ENCODE data around the gene CSDE1.

Gene CSDE1

GRCh38 chr1:114700036-114700600, 57.7 kb downstream of the CSDE1 start:
- DNase-seq = no peak

GRCh38 chr1:114696810-114697209, 61.0 kb downstream of the CSDE1 start:
- no peak for DNase-seq

- DNase-seq = no peak
These were observed 62.2 kb downstream of the CSDE1 start, which contains the start of gene AMPD1 for GRCh38 chr1:114695430-114696058. TSS of gene AMPD1 (minus strand) at chr1:114695546. CDS start at chr1:114695471, 75 bp downstream.

GRCh38 chr1:114694540-114695310, 63.1 kb downstream of the CSDE1 start:
- no peak for DNase-seq

- DNase-seq = no peak
These were observed 64.8 kb downstream of the CSDE1 start for GRCh38 chr1:114692947-114693346.

- no peak for DNase-seq
These were observed 66.7 kb downstream of the CSDE1 start for GRCh38 chr1:114691061-114691460.

DNA sequence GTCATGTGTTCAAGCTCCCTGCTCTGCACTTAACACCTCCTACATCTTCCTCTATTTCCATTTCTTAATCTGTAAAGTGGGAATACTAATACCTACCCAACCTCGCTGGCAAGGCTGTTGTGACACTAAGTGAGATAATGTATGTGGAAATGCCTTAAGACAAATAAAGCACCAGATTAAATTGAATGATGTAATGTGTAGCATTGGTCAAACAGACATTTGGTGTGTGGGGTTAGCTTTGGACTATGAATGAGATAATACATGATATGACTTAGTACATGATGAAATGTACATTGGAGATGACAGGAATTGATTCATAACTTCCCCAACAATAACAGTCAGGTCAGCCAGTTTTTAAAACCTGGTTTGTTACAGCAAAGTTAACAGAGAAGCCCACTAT, 67.6 kb downstream of the CSDE1 start:
- DNase-seq = no peak

DNA sequence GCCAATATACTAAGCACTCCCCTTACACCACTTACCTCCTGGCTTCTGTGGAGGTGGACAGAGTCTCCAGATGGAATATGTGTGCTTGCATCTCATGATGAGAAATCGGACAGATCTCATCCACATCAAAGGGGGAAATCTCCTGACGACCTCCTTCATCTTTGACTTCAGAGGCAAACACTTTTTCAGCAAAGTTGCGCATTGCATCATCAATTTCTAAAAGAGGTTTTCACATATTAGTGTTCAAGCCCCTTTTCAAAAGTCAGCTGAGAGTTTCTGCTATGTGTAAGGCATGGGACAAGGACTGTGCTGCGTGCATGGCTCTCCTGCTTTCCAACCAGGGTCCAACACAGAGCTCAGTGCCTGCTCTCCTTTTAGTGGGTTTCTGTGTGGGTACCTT, 69.3 kb downstream of the CSDE1 start:
- DNase-seq = no peak

- no peak for DNase-seq
These were observed 71.9 kb downstream of the CSDE1 start for GRCh38 chr1:114685851-114686250.

DNA sequence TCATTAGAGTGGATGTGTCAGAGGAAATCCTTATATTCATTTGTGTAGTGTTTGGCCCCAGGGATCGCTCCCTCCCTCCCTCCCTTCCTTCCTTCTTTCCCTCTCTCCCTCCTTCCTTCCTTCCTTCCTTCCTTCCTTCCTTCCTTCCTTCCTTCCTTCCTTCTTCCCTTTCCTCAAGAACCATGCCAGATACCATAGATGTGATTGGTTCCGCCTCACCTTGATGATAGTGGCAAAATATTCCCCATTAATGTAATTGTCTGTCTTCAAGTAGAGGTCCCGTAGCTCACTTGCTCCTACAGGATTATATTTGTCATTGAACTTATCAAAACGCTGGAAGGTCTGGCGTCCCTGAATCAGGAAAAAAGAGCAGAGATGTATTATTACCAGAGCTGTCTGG, 80.1 kb downstream of the CSDE1 start:
- DNase-seq = no peak

GRCh38 chr1:114676115-114676514, 81.7 kb downstream of the CSDE1 start:
- no peak for DNase-seq

- no peak for DNase-seq
These were observed 85.9 kb downstream of the CSDE1 start for GRCh38 chr1:114671939-114672275.

GRCh38 chr1:114671011-114671938, 86.5 kb downstream of the CSDE1 start:
- DNase-seq = no peak

DNA sequence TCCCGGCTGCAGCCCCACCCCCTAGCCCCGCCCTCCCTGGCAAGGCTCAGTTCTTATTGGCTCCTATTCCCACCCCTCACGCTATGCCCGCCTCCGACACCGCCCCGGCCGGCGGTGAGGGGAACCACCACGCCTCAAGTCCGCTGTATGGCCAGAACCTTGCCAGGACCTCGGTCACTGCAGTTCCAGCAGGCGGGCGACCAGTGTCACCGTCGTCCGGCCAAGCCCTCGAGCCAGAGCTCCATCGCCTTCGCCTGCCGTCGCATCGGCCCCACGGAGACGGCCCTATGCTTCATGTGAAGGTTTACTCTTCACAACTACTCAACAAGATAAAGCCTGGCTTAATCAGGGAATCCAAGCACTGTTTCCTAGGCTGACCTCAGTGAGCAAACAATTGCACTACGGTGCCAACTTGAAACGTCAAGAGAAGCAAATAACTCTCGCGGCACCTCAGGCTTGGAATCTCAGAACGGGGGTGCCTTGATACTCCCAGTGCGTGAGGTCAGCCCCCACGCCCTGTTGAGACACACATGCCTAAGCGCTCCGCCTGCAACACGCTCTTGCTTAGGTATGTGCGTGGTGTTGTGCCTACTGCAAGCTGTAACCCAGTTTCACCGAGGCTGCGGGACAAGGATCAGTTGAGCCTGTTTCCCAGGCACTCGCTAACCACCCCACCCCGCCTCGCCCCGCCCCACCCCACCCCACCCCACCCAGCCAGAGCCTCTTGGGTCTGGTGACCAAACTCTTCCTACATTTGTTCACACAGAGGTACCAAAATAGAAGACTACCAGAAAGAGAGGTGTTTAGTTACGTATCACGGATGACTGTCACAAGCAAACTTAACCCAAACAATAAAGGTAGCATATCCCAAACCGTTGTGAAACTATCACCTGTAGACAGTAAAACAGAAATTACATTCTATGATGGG, 87.4 kb downstream of the CSDE1 start:
- DNase-seq = peak; percentile 94

DNA sequence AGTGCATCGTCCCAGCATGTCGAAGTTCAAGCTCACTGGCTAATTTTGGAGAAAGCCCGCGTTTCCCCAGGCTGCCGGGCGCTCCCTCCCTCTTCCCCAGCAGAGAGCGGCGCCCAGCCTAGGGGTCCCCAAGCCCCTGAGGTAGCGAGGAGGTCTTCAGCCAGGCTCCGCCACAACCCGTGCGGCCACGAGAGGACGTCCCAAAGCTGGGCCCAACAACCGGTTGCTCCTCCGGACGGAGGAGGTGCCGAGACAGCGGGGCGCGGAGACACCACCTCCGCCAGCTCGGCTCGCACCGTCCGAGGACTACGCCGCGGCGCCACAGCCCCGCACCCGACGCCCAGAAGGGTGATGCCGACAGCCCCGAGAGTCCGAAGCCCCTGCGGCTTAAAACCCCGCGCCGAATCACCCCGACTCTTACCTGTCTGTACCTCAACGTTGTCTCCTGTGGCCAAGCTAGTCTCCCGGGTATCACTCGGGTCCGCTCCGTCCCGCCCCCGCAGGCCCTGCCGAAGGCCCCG, 88.2 kb downstream of the CSDE1 start, which contains the start of gene DENND2C:
TSS of gene DENND2C (minus strand) at position 488 of the 521 bp plus-strand sequence. CDS start 44,065 bp downstream, outside the sequence.
- DNase-seq = no peak

GRCh38 chr1:114668784-114669561, 88.8 kb downstream of the CSDE1 start:
- DNase-seq = no peak

GRCh38 chr1:114668373-114668772, 89.4 kb downstream of the CSDE1 start:
- no peak for DNase-seq

DNA sequence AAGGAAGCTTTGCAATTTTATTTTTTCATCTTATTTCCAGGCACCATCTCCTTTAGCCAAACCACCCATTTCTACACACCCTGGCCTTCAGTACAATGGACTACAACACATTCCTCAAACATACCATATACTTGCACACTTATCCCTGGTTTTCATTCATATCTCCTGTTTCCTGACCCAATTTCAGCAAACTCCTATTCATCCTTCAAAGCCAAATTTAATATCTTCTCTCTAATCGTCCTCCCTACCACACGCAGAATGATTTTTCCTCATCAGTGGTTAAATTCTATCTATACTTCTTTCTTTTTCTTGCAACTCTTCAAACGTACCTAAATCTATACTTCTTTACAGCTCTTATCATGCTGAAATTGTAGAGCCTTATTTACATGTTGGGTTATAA, 90.8 kb downstream of the CSDE1 start:
- DNase-seq = no peak

Measured in CD4-positive, alpha-beta T cell treated with Interleukin-17A for 4 hours (primary cell).